ENCODE data around the gene SPTBN1.

The SPTBN1 gene

DNA sequence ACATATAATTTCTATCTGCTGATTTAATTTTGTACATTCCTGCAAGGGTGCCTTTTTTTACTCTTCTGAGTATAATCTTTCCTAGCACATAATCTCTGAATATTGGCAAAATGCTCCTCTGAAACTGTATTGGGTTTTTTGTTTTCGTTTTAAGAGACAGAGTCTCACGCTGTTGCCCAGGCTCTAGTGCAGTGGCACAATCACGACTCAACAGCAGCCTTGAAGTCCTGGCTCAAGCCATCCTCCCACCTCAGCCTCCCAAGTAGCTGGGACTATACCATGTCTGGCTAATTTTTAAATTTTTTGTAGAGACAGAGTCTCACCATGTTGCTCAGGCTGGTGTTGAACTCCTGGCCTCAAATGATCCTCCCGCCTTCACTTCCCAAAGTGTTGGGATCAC, 104.9 kb downstream of the SPTBN1 start:
- no peak for ATAC-seq
- TF ChIP-seq BACH2 (CRISPR knock-in tag; IDR thresholded peaks at IDR 0.05; ENCODE audit: borderline replicate concordance) (no peak), TOX (CRISPR knock-in tag; IDR thresholded peaks at IDR 0.05; ENCODE audit: borderline replicate concordance) (no peak), GLIS3 (CRISPR knock-in tag; IDR thresholded peaks at IDR 0.05) (no peak), ARNTL (CRISPR knock-in tag; IDR thresholded peaks at IDR 0.05; ENCODE audit: borderline replicate concordance, low read depth) (no peak), CSRNP3 (CRISPR knock-in tag; IDR thresholded peaks at IDR 0.05) (no peak), TSHZ2 (CRISPR knock-in tag; IDR thresholded peaks at IDR 0.05) (no peak), ZC3H10 (CRISPR knock-in tag; IDR thresholded peaks at IDR 0.05) (no peak), ZFP3 (CRISPR knock-in tag; IDR thresholded peaks at IDR 0.05) (no peak), PATZ1 (CRISPR knock-in tag; IDR thresholded peaks at IDR 0.05; ENCODE audit: borderline replicate concordance) (no peak), ZNF565 (CRISPR knock-in tag; conservative IDR thresholded peaks at IDR 0.05; ENCODE audit: low read depth) (no peak), RARB (CRISPR knock-in tag; IDR thresholded peaks at IDR 0.05) (no peak), TCF4 (CRISPR knock-in tag; IDR thresholded peaks at IDR 0.05; ENCODE audit: borderline replicate concordance) (no peak), PPARA (CRISPR knock-in tag; IDR thresholded peaks at IDR 0.05; ENCODE audit: borderline replicate concordance) (no peak), ISL1 (CRISPR knock-in tag; IDR thresholded peaks at IDR 0.05) (no peak), SNAI2 (CRISPR knock-in tag; IDR thresholded peaks at IDR 0.05) (no peak), ZNF8 (CRISPR knock-in tag; IDR thresholded peaks at IDR 0.05) (no peak), OSR1 (CRISPR knock-in tag; IDR thresholded peaks at IDR 0.05) (no peak)

GRCh38 chr2:54564439-54564838, 108.3 kb downstream of the SPTBN1 start:
- ATAC-seq = no peak
- TF ChIP-seq, protein P1, sequence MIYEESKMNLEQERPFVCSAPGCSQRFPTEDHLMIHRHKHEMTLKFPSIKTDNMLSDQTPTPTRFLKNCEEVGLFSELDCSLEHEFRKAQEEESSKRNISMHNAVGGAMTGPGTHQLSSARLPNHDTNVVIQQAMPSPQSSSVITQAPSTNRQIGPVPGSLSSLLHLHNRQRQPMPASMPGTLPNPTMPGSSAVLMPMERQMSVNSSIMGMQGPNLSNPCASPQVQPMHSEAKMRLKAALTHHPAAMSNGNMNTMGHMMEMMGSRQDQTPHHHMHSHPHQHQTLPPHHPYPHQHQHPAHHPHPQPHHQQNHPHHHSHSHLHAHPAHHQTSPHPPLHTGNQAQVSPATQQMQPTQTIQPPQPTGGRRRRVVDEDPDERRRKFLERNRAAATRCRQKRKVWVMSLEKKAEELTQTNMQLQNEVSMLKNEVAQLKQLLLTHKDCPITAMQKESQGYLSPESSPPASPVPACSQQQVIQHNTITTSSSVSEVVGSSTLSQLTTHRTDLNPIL (CRISPR knock-in tag; IDR thresholded peaks at IDR 0.05; ENCODE audit: low read depth) = no peak
- TF ChIP-seq ZNF70 (CRISPR knock-in tag; IDR thresholded peaks at IDR 0.05) (no peak), ZFP30 (CRISPR knock-in tag; IDR thresholded peaks at IDR 0.05) (no peak), PATZ1 (CRISPR knock-in tag; IDR thresholded peaks at IDR 0.05; ENCODE audit: borderline replicate concordance) (no peak), ZNF565 (CRISPR knock-in tag; conservative IDR thresholded peaks at IDR 0.05; ENCODE audit: low read depth) (no peak), SNAI2 (CRISPR knock-in tag; IDR thresholded peaks at IDR 0.05) (no peak), GLIS3 (CRISPR knock-in tag; IDR thresholded peaks at IDR 0.05) (no peak), ZNF8 (CRISPR knock-in tag; IDR thresholded peaks at IDR 0.05) (no peak), TCF4 (CRISPR knock-in tag; IDR thresholded peaks at IDR 0.05; ENCODE audit: borderline replicate concordance) (no peak), CSRNP3 (CRISPR knock-in tag; IDR thresholded peaks at IDR 0.05) (no peak), ZC3H10 (CRISPR knock-in tag; IDR thresholded peaks at IDR 0.05) (no peak), TOX (CRISPR knock-in tag; IDR thresholded peaks at IDR 0.05; ENCODE audit: borderline replicate concordance) (no peak)
